ENCODE data around the gene KCTD2.

DNA sequence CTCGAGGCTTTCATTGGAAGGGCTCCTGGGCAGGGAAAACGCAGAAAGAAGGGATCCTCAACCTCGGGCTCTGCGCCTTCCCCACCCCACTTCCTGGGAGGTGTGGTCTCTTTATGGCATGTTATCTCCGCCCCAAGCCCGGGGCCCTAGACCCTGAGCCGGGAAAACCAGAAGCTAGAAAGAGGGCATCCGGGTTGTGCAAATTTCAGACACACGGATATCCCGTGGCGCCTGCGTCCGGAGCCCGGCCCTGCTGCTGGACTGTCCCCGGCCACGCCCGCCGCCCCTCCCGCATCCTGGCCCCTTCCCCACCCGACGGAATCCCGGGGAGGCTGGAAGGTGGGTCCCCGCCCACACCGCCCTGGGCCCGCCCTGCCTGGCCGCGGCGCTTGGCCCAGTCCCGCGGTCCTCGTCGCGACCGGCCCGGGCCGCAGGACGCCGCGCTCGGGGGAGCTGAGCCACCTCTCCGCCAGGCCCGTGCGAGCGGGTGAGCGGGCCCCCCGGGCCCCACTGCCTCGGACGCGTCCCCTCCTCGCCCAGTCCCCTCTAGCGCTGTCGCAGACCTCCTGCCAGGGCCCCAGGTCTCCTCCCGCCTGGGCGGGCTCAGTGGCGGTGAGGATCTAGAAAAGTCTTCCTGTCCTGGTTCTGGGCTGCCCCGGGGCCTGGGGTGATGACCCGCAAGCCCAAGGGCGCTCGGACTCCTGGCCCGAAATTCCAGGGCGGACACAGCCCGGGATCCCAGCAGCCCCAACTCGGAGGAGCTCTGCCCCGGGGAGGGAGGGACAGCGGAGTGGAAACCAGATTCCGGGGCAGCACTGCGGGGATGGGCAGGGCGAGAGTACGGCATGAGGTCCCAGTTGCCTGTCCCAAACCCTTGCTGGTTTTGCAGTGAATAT lies 40.8 kb downstream of the KCTD2 start, which contains the start of gene SLC16A5:
- TF ChIP-seq, protein P1, sequence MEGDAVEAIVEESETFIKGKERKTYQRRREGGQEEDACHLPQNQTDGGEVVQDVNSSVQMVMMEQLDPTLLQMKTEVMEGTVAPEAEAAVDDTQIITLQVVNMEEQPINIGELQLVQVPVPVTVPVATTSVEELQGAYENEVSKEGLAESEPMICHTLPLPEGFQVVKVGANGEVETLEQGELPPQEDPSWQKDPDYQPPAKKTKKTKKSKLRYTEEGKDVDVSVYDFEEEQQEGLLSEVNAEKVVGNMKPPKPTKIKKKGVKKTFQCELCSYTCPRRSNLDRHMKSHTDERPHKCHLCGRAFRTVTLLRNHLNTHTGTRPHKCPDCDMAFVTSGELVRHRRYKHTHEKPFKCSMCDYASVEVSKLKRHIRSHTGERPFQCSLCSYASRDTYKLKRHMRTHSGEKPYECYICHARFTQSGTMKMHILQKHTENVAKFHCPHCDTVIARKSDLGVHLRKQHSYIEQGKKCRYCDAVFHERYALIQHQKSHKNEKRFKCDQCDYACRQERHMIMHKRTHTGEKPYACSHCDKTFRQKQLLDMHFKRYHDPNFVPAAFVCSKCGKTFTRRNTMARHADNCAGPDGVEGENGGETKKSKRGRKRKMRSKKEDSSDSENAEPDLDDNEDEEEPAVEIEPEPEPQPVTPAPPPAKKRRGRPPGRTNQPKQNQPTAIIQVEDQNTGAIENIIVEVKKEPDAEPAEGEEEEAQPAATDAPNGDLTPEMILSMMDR (IDR thresholded peaks at IDR 0.05) = no peak
- TF ChIP-seq POLR2AphosphoS5 (IDR thresholded peaks at IDR 0.05; ENCODE audit: insufficient read depth in 1 of 2, low read depth in 1 of 2) (peak; percentile 38 to 76), POLR2A (IDR thresholded peaks at IDR 0.05) (peak in 1 of 2 donors; percentile 48)

Data from vagina (tissue), 2 donors.